ENCODE data around the gene ARHGAP26. TPM values are rescaled to one million over a fixed set of nuclear protein-coding genes. Genes with fewer than 3 reads are reported as not detected.

The ARHGAP26 gene
- total RNA-seq, 2 donors from 2014 or later: 27.5 to 80.7 TPM

DNA sequence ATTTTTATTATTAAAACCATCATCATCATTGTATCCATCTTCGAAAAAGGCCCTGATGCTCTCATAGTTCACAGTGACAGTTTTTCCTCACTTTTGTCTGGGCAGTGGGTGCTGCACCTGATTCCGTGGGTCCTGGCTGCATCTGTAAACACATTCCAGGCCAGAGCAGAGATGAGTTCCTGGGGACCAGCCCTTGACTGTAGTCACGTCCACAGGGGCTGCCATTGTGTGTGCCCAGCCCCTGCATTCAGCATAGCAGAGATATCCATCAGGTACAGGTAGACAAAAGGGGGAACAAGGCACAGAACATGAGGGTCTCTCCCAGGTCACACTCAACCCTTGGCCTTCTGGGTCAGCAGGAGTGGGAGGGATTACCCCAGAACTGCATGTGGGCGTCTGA lies 444.3 kb downstream of the ARHGAP26 start:
- Histone ChIP-seq H3K36me3 (peaks cover 5% of the 10 kb centered on the region), H3K27ac (no peak overlapping the region), H3K9me3 (no peaks in the 10 kb centered on the region), H3K4me1 (ENCODE audit: control insufficient read depth in 1 of 2, low read depth in 2 of 2) (peaks cover 0 to 16% of the 10 kb centered on the region in 2 donors), H3K27me3 (replicated peaks; ENCODE audit: insufficient read depth) (no peaks in the 10 kb centered on the region), H3K4me3 (no peak overlapping the region)
- TF ChIP-seq, protein P1, sequence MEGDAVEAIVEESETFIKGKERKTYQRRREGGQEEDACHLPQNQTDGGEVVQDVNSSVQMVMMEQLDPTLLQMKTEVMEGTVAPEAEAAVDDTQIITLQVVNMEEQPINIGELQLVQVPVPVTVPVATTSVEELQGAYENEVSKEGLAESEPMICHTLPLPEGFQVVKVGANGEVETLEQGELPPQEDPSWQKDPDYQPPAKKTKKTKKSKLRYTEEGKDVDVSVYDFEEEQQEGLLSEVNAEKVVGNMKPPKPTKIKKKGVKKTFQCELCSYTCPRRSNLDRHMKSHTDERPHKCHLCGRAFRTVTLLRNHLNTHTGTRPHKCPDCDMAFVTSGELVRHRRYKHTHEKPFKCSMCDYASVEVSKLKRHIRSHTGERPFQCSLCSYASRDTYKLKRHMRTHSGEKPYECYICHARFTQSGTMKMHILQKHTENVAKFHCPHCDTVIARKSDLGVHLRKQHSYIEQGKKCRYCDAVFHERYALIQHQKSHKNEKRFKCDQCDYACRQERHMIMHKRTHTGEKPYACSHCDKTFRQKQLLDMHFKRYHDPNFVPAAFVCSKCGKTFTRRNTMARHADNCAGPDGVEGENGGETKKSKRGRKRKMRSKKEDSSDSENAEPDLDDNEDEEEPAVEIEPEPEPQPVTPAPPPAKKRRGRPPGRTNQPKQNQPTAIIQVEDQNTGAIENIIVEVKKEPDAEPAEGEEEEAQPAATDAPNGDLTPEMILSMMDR (IDR thresholded peaks at IDR 0.05): no peak
- ATAC-seq (ENCODE audit: insufficient number of reproducible peaks, low FRiP score, low read depth) (no peak), DNase-seq (ENCODE audit: low spot score) (no peak)

DNA sequence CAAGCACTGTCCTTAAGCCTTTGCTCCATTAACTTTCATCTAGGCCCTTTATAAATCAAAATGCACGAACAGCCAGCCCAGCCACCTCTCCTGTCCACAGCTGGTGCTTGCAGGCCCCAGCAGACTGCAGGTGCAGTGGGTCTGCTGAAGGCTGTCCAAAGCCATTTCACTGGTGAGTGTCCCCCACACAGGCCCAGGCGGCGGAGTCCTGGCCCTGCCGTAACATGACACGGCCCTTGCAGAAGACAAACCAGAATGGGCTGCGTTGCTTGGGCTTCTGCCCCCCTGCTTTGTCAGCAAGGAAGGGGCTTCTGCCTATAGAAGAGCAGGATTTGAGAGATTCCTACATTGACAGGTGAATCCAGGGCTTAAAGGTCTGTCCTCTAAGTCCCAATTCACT lies 444.7 kb downstream of the ARHGAP26 start:
- DNase-seq (ENCODE audit: low spot score): no peak
- Histone ChIP-seq H3K4me3 (no peak overlapping the region), H3K9me3 (no peaks in the 10 kb centered on the region), H3K27ac (no peak overlapping the region), H3K36me3 (peaks cover 5% of the 10 kb centered on the region), H3K4me1 (ENCODE audit: control insufficient read depth in 1 of 2, low read depth in 2 of 2) (peaks cover 0 to 16% of the 10 kb centered on the region in 2 donors), H3K27me3 (replicated peaks; ENCODE audit: insufficient read depth) (no peaks in the 10 kb centered on the region)
- no peak for ATAC-seq (ENCODE audit: insufficient number of reproducible peaks, low FRiP score, low read depth)
- TF ChIP-seq, protein P1 (IDR thresholded peaks at IDR 0.05): no peak

DNA sequence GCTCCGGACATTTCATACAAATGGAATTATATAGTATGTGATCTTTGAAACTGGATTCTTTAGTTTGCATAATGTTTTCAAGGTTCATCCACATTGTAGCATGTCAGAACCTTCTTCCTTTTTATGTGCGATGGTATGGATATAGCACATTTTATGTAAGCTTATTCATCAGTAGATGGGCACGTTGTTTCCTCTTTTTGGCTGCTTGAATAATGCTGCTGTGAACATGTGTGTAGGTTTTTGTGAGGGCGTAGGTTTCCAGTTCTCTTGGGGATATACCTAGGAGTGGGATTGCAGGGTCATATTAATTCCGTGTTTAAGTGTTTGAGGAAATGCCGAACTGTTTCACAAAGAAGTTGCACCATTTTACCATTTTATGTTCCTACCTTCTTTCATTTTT lies 445.5 kb downstream of the ARHGAP26 start:
- Histone ChIP-seq H3K27me3 (replicated peaks; ENCODE audit: insufficient read depth) (no peaks in the 10 kb centered on the region), H3K4me3 (no peak overlapping the region), H3K27ac (no peak overlapping the region), H3K4me1 (ENCODE audit: control insufficient read depth in 1 of 2, low read depth in 2 of 2) (peaks cover 0 to 13% of the 10 kb centered on the region in 2 donors), H3K9me3 (no peaks in the 10 kb centered on the region), H3K36me3 (peaks cover 5% of the 10 kb centered on the region)
- DNase-seq (ENCODE audit: low spot score) (no peak), ATAC-seq (ENCODE audit: insufficient number of reproducible peaks, low FRiP score, low read depth) (no peak)
- TF ChIP-seq, protein P1 (IDR thresholded peaks at IDR 0.05): no peak

DNA sequence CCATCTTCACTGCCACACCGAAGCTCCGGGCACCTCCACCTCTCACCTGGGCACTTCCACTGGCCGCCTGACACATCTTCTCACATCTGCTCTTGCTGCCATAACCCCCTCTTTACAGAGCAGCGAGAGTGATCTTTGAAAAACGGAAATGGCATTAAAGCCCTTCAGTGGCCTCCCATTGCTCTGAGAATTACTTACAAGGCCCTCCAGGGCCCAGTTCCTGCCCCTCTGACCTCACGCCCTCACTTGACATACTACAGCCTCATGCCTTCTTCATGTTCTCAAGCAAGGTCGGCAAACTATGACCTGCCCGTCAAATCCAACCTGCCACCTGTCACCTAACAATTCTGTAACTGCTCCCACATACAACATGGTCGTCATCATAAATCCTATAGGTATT lies 446.0 kb downstream of the ARHGAP26 start:
- ATAC-seq (ENCODE audit: insufficient number of reproducible peaks, low FRiP score, low read depth): no peak
- Histone ChIP-seq H3K4me1 (ENCODE audit: control insufficient read depth in 1 of 2, low read depth in 2 of 2) (peaks cover 0 to 10% of the 10 kb centered on the region in 2 donors), H3K36me3 (peaks cover 5% of the 10 kb centered on the region), H3K27ac (no peak overlapping the region), H3K4me3 (no peak overlapping the region), H3K27me3 (replicated peaks; ENCODE audit: insufficient read depth) (no peaks in the 10 kb centered on the region), H3K9me3 (no peaks in the 10 kb centered on the region)
- TF ChIP-seq, protein P1 (IDR thresholded peaks at IDR 0.05): no peak
- no peak for DNase-seq (ENCODE audit: low spot score)

DNA sequence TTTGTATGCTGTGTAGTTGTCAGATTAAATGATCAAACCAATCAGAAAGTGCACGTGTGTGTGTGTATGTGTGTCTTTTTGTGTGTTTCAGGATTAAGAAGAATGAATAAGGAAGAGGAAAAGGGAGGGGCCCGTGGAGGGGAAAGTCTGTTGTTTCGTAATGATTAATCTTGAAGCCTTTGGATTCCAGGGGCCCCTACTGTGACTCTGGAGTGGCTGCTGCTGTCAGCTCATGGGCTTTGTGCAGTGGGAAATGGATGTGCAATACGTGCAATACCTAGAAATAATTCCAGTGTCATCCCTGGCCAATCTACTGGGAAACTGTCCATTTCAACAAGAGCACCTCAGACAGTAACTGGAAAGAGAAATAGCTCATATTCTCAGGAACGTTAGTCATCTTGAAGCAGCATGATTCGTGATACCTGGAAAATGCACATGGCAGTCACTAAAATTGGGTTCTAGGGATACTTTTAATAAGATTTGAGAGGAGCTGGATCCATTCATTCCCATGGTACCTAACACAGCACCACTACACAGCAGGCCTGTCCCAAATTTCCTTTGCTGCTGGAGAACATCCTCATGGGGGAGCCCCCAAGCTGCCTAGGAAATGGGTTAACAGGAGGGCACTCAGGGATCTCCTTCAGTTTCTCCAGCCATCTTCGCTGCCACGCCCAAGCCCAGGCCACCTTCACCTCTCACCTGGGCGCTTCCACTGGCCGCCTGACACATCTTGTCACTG lies 447.1 kb downstream of the ARHGAP26 start:
- H3K36me3 ChIP-seq: peaks cover 5% of the 10 kb centered on the region
- no peak overlapping the region for H3K27ac ChIP-seq
- no peaks in the 10 kb centered on the region for H3K27me3 ChIP-seq (replicated peaks; ENCODE audit: insufficient read depth)
- TF ChIP-seq, protein P1 (IDR thresholded peaks at IDR 0.05): no peak
- H3K4me1 ChIP-seq (ENCODE audit: control insufficient read depth in 1 of 2, low read depth in 2 of 2): peaks cover 0 to 10% of the 10 kb centered on the region in 2 donors
- H3K9me3 ChIP-seq: no peaks in the 10 kb centered on the region
- ATAC-seq (ENCODE audit: insufficient number of reproducible peaks, low FRiP score, low read depth): no peak
- no peak overlapping the region for H3K4me3 ChIP-seq
- no peak for DNase-seq (ENCODE audit: low spot score)

Data from thoracic aorta (tissue), 2 donors.